K562 (cell line): Measurements from ENCODE around the gene EGFR. TPM values are rescaled to one million over a fixed set of nuclear protein-coding genes. Genes with fewer than 3 reads are reported as not detected.
A peak's percentile ranks its signal among the peaks of the same experiment; 100 is the strongest.

Source experiments
- ELF1 ChIP-seq: fragments of 200-800 bp; sonication (Bioruptor generic); IDR thresholded peaks from 2 replicates; pipeline ENCODE4 v1.6.1; 2016; ENCODE audit warnings: missing genetic modification characterization, missing compliant biosample characterization
- MGA ChIP-seq: fragments of 450-650 bp; IDR thresholded peaks from 2 replicates; pipeline ENCODE4 v1.6.1; 2016; ENCODE audit warnings: mild to moderate bottlenecking, moderate library complexity
- ZNF232 ChIP-seq: sonication (generic); formaldehyde crosslinking; IDR thresholded peaks from 2 replicates; pipeline ENCODE4 v1.8.0; 2022; ENCODE audit warnings: mild to moderate bottlenecking, missing genetic modification reagents
- polyA plus RNA-seq, 8 experiments: library from polyadenylated mRNA; depleted of rRNA in 4 of 8; stranded (reverse) in 5 of 8; unstranded in 3 of 8; fragments of >200 nt; fragmentation: Nextera tagmentation in 2 of 8; fragmentation: Illumina TruSeq in 1 of 8; extraction: Ambion mirVana in 2 of 8; extraction: Trizol in 1 of 8; gene quantifications; 2 replicates each; pipeline versions ENCODE4 v1.2.1 to v1.2.3, GENCODE V29; 2011 to 2014; ENCODE audit warnings: inconsistent platforms in 1 of 8, missing spikeins in 1 of 8
- total RNA-seq, 7 experiments: library from RNA; depleted of rRNA in 6 of 7; stranded (reverse); fragments of >200 nt in 6 of 7; fragmentation: Illumina TruSeq in 2 of 7; extraction: Trizol in 2 of 7; gene quantifications; 2 replicates each; pipeline versions ENCODE4 v1.2.1 to v1.2.3, GENCODE V29; 2011 to 2021; ENCODE audit warnings: low replicate concordance in 1 of 7
- TF ChIP-seq, protein P1 (sequence below), 2 experiments: fragments of 450-650 bp; formaldehyde crosslinking in 1 of 2; IDR thresholded peaks; 2 replicates each; pipeline versions ENCODE4 v1.4.0 to v1.6.1; 2014 to 2020; ENCODE audit warnings: mild to moderate bottlenecking in 2 of 2, borderline replicate concordance in 1 of 2, low read depth in 1 of 2

Gene EGFR
- total and polyA plus RNA-seq, 9 of the 15 experiments (the other 6 are each of a cell fraction or from before 2014, with no cell fraction given): 0.13 TPM; not detected in 8

- TF ChIP-seq, protein P1, sequence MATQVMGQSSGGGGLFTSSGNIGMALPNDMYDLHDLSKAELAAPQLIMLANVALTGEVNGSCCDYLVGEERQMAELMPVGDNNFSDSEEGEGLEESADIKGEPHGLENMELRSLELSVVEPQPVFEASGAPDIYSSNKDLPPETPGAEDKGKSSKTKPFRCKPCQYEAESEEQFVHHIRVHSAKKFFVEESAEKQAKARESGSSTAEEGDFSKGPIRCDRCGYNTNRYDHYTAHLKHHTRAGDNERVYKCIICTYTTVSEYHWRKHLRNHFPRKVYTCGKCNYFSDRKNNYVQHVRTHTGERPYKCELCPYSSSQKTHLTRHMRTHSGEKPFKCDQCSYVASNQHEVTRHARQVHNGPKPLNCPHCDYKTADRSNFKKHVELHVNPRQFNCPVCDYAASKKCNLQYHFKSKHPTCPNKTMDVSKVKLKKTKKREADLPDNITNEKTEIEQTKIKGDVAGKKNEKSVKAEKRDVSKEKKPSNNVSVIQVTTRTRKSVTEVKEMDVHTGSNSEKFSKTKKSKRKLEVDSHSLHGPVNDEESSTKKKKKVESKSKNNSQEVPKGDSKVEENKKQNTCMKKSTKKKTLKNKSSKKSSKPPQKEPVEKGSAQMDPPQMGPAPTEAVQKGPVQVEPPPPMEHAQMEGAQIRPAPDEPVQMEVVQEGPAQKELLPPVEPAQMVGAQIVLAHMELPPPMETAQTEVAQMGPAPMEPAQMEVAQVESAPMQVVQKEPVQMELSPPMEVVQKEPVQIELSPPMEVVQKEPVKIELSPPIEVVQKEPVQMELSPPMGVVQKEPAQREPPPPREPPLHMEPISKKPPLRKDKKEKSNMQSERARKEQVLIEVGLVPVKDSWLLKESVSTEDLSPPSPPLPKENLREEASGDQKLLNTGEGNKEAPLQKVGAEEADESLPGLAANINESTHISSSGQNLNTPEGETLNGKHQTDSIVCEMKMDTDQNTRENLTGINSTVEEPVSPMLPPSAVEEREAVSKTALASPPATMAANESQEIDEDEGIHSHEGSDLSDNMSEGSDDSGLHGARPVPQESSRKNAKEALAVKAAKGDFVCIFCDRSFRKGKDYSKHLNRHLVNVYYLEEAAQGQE (IDR thresholded peaks at IDR 0.05; ENCODE audit: borderline replicate concordance): peak; percentile 77
- TF ChIP-seq, protein P1 (CRISPR knock-in tag; IDR thresholded peaks at IDR 0.05; ENCODE audit: low read depth): no peak
- TF ChIP-seq ZNF232 (CRISPR knock-in tag) (no peak), ELF1 (tag) (peak; percentile 64), MGA (peak; percentile 57)
Observed at GRCh38 chr7:55255496-55256445, 237.0 kb downstream of the EGFR start (continued).
